Keratinocyte (primary cell): ENCODE measurements around the gene SELENBP1.

Experiments
- CTCF ChIP-seq, 3 experiments: IDR thresholded peaks in 1 of 3; conservative IDR thresholded peaks in 1 of 3; optimal IDR thresholded peaks in 1 of 3; 2 replicates in 2 of 3; 3 replicates in 1 of 3; pipeline versions ENCODE3 to v1.5.1; 2011; ENCODE audit warnings: low read length in 3 of 3, mild to moderate bottlenecking in 3 of 3, moderate library complexity in 2 of 3, control low read depth in 1 of 3, inconsistent platforms in 1 of 3; ENCODE audit not compliant: insufficient read depth in 2 of 3; ENCODE audit errors: extremely low read depth in 1 of 3
- EZH2 ChIP-seq: IDR thresholded peaks from one replicate; pipeline ENCODE4 v1.6.1; 2012; ENCODE audit warnings: inconsistent platforms, mild to moderate bottlenecking, low read length, moderate library complexity

DNA sequence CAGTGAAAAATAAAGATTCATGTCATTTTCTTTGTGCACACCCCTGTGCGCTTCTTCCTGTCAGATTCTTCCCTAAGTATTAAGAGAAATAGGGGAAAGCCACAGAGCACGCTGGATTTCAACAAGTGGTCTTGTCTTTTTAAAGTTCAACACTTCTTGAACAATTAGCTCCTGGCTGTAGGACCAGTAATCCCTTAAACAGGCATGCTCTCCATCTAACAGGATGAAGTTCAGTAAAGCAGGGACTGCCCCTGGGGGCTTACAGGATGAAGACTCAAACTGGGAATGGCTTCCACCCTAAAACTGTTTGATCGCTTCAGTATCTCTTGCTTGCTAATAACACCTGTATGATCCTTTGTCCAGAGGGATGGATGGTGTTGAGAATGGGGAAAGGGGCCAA, 31.1 kb upstream of the SELENBP1 start:
- TF ChIP-seq CTCF (optimal IDR thresholded peaks at IDR 0.05 in 1 of 3, IDR thresholded peaks at IDR 0.05 in 1 of 3, conservative IDR thresholded peaks at IDR 0.05 in 1 of 3; ENCODE audit: extremely low read depth in 1 of 3, insufficient read depth in 2 of 3, low read length in 3 of 3), result no peak
- TF ChIP-seq EZH2, result no peak
